ENCODE results near the gene JTB. TPM values are rescaled to one million over a fixed set of nuclear protein-coding genes. Genes with fewer than 3 reads are reported as not detected.

The JTB gene
- total RNA-seq, 1 experiment from 2014 or later: 142 TPM

DNA sequence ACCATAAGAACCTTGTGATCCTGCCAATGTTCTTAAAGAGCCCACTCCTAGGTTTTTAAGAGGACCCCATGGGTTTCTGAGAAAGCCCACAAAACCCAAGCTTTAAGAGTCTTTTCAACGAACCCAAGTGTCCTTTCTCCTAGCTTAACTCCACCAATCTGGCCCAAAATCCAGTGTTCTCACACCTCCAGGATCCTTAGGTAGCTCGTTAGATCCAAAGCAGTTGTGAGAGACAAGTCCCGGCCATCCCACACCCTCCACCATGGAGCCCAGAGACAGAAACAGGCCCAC lies 32.7 kb downstream of the JTB start:
- intact Hi-C loops (cut with micrococcal nuclease; ENCODE audit: unreplicated experiment): no loop called here

DNA sequence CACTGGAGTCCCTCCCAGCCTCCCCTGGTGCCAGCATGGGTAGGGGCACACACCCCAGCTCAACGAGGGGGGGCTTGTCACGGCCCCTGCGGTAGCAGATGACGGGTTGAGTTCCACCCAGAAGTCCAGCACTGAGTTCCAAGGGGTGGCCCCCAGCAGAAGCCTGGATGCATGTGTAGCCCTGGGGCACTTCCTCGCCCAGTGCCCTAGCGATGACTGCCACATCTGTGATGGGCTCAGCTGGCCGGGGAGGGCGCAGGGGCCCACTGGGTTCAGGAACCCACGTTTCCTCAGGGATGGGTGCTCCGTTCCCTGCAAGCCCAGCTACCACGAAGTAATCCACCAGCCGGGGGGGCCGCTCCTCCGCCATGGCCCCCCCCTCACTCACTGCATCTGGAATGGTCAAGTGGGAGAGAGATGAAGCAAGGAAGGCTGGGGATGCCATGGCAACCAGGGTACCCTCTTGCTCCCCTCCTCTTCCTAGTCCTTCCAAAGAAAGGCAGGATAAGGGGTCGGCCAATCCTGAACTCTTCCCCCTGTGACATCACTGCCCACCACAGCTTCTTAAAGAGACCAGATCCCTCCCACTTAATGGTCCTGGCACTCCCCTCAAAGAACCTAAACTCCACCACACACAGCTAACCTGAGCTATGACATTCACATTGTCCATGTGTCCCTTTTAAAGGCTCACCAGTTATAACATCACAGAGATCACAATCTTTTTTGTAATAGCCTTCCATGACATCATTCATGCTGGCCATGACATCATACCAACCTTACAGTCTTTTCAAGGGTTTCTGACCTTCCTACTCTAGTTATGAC lies 33.3 kb downstream of the JTB start:
- BruUV-seq (replicated peaks): no TSS peak

More for the DNA sequence above, 32.7 kb downstream of the JTB start:
- ChIA-PET POLR2A (ENCODE audit: low non-redundant PET) (no interaction called here), CTCF (interaction anchor here (0.5 to 0.6 kb wide), 2 partner anchors 334 to 420 kb away, joined by 4 to 9 read pairs; no protein-coding TSS in a partner anchor)
- Histone ChIP-seq H3K9me3 (ENCODE audit: low read depth, low read length, poor library complexity, severe bottlenecking) (no peaks in the 10 kb centered on the region), H3K27me3 (replicated peaks; ENCODE audit: insufficient read depth, low read depth, low read length, poor library complexity) (no peaks in the 10 kb centered on the region), H3K27ac (ENCODE audit: low read depth, low read length, poor library complexity, severe bottlenecking) (peak overlapping the region; percentile 94), H3K4me3 (ENCODE audit: low read depth, low read length, poor library complexity, severe bottlenecking) (peak overlapping the region; percentile 98), H3K36me3 (ENCODE audit: insufficient read depth, low read length, poor library complexity, severe bottlenecking) (peaks cover 19% of the 10 kb centered on the region), H3K4me1 (ENCODE audit: insufficient read depth, low read length, poor library complexity, severe bottlenecking) (peaks cover 6% of the 10 kb centered on the region)
- DNase-seq (ENCODE audit: low spot score): no peak
- BruUV-seq (replicated peaks): TSS peak; percentile 25
- no peak for TF ChIP-seq EZH2 (IDR thresholded peaks at IDR 0.05; ENCODE audit: borderline replicate concordance, low read depth, low read length, poor library complexity, severe bottlenecking)
- TF ChIP-seq, protein P1, sequence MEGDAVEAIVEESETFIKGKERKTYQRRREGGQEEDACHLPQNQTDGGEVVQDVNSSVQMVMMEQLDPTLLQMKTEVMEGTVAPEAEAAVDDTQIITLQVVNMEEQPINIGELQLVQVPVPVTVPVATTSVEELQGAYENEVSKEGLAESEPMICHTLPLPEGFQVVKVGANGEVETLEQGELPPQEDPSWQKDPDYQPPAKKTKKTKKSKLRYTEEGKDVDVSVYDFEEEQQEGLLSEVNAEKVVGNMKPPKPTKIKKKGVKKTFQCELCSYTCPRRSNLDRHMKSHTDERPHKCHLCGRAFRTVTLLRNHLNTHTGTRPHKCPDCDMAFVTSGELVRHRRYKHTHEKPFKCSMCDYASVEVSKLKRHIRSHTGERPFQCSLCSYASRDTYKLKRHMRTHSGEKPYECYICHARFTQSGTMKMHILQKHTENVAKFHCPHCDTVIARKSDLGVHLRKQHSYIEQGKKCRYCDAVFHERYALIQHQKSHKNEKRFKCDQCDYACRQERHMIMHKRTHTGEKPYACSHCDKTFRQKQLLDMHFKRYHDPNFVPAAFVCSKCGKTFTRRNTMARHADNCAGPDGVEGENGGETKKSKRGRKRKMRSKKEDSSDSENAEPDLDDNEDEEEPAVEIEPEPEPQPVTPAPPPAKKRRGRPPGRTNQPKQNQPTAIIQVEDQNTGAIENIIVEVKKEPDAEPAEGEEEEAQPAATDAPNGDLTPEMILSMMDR (conservative IDR thresholded peaks at IDR 0.05; ENCODE audit: low read depth, low read length): no peak

DNA sequence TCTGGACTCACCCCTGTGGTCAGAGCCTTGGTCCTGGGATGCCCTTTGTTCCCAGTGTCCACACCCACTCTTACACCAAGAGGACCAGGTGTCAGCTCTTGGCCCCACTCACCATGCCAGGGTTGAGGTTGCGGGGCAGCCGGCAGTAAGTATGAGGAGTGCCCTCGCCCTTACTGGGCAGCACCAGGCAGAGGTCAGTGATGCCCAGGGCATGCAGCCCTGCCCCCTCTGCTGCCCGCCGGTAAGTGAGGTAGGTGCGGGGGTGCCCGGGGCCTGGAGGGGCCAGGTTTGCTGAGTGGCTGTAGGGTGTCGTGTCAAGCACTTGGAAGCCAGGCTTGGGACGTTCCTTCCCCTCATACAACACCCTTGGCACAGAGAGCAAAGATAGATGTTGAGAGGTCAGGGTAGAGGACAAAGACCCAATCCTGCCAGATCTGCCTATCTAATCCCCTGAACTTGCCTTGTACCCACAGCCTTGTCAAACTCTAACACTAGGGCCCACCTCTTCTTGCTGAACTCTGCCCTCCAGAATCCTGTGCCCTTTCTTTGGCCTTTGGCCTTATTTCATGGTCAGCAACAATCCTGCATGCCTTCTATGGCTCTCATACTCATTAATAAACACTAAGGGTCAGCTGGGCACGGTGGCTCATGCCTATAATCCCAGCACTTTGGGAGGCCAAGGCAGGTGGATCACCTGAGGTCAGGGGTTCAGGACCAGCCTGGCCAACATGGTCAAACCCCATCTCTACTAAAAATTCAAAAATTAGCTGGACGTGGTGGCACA lies 34.5 kb downstream of the JTB start:
- no peak overlapping the region for H3K4me3 ChIP-seq (ENCODE audit: low read depth, low read length, poor library complexity, severe bottlenecking)
- POLR2A ChIA-PET (ENCODE audit: low non-redundant PET): interaction anchor here (0.6 kb wide), 1 partner anchor 16 kb away, joined by 3 read pairs; no protein-coding TSS in a partner anchor
- peaks cover 10% of the 10 kb centered on the region for H3K36me3 ChIP-seq (ENCODE audit: insufficient read depth, low read length, poor library complexity, severe bottlenecking)
- no peaks in the 10 kb centered on the region for H3K9me3 ChIP-seq (ENCODE audit: low read depth, low read length, poor library complexity, severe bottlenecking)
- intact Hi-C loops (cut with micrococcal nuclease; ENCODE audit: unreplicated experiment): no loop called here
- H3K27ac ChIP-seq (ENCODE audit: low read depth, low read length, poor library complexity, severe bottlenecking): no peak overlapping the region
- CTCF ChIA-PET: no interaction called here
- TF ChIP-seq, protein P1 (conservative IDR thresholded peaks at IDR 0.05; ENCODE audit: low read depth, low read length): no peak
- TF ChIP-seq EZH2 (IDR thresholded peaks at IDR 0.05; ENCODE audit: borderline replicate concordance, low read depth, low read length, poor library complexity, severe bottlenecking): no peak
- no peak for DNase-seq (ENCODE audit: low spot score)
- no TSS peak for BruUV-seq (replicated peaks)
- H3K4me1 ChIP-seq (ENCODE audit: insufficient read depth, low read length, poor library complexity, severe bottlenecking): peaks cover 6% of the 10 kb centered on the region
- H3K27me3 ChIP-seq (replicated peaks; ENCODE audit: insufficient read depth, low read depth, low read length, poor library complexity): no peaks in the 10 kb centered on the region

More for the DNA sequence above, 33.3 kb downstream of the JTB start:
- H3K4me1 ChIP-seq (ENCODE audit: insufficient read depth, low read length, poor library complexity, severe bottlenecking): peaks cover 6% of the 10 kb centered on the region
- DNase-seq (ENCODE audit: low spot score): peak; percentile 30
- intact Hi-C loops (cut with micrococcal nuclease; ENCODE audit: unreplicated experiment): no loop called here
- peak overlapping the region; percentile 94 for H3K27ac ChIP-seq (ENCODE audit: low read depth, low read length, poor library complexity, severe bottlenecking)
- ChIA-PET CTCF (interaction anchor here (0.6 to 0.7 kb wide), 2 partner anchors 123 to 420 kb away, joined by 5 to 9 read pairs; no protein-coding TSS in a partner anchor), POLR2A (ENCODE audit: low non-redundant PET) (interaction anchor here (0.6 kb wide), 1 partner anchor 21 kb away, joined by 4 read pairs; no protein-coding TSS in a partner anchor)
- no peak for TF ChIP-seq EZH2 (IDR thresholded peaks at IDR 0.05; ENCODE audit: borderline replicate concordance, low read depth, low read length, poor library complexity, severe bottlenecking)
- TF ChIP-seq, protein P1 (conservative IDR thresholded peaks at IDR 0.05; ENCODE audit: low read depth, low read length): no peak
- H3K36me3 ChIP-seq (ENCODE audit: insufficient read depth, low read length, poor library complexity, severe bottlenecking): peaks cover 19% of the 10 kb centered on the region
- H3K4me3 ChIP-seq (ENCODE audit: low read depth, low read length, poor library complexity, severe bottlenecking): no peak overlapping the region
- no peaks in the 10 kb centered on the region for H3K9me3 ChIP-seq (ENCODE audit: low read depth, low read length, poor library complexity, severe bottlenecking)
- no peaks in the 10 kb centered on the region for H3K27me3 ChIP-seq (replicated peaks; ENCODE audit: insufficient read depth, low read depth, low read length, poor library complexity)

Measured in A673 (cell line).